MM.1S (cell line): ENCODE measurements around the gene DSCAM.

Source experiments
- DNase-seq: peaks from one replicate; pipeline ENCODE4 v3.0.0-alpha.2; 2015
- H2AFZ ChIP-seq: fragments of 300-600 bp; sonication (generic); 2 replicates; pipeline ENCODE4 v1.6.0; 2016; ENCODE audit warnings: antibody characterized with exemption, low read length
- H3F3A ChIP-seq: fragments of 300-600 bp; sonication (generic); 2 replicates; pipeline ENCODE4 v1.6.1; 2016; ENCODE audit warnings: mild to moderate bottlenecking, antibody characterized with exemption, low read length, moderate library complexity, mixed read lengths; ENCODE audit not compliant: insufficient read depth
- H3K27ac ChIP-seq: fragments of 300-600 bp; sonication (generic); 2 replicates; pipeline ENCODE4 v1.5.1; 2016; ENCODE audit warnings: mild to moderate bottlenecking, low read length
- H3K27me3 ChIP-seq: fragments of 300-600 bp; sonication (generic); replicated peaks from 2 replicates; pipeline ENCODE4 v1.6.0; 2016; ENCODE audit warnings: low read length; ENCODE audit not compliant: insufficient read depth
- H3K36me3 ChIP-seq: fragments of 300-600 bp; sonication (generic); replicated peaks from 2 replicates; pipeline ENCODE4 v1.6.1; 2016; ENCODE audit warnings: mild to moderate bottlenecking, low read length, mixed read lengths; ENCODE audit not compliant: insufficient read depth
- H3K4me1 ChIP-seq: fragments of 300-600 bp; sonication (generic); 2 replicates; pipeline ENCODE4 v1.6.1; 2016; ENCODE audit warnings: low read length, mixed read lengths
- H3K4me2 ChIP-seq: fragments of 300-600 bp; sonication (generic); 2 replicates; pipeline ENCODE4 v1.6.0; 2016; ENCODE audit warnings: low read depth, low read length
- H3K4me3 ChIP-seq: fragments of 300-600 bp; sonication (generic); 2 replicates; pipeline ENCODE4 v1.5.1; 2016; ENCODE audit warnings: low read length, mixed read lengths
- H3K79me2 ChIP-seq: fragments of 300-600 bp; sonication (generic); 2 replicates; pipeline ENCODE4 v1.6.1; 2016; ENCODE audit warnings: mixed run types, low read length, mixed read lengths
- H3K9ac ChIP-seq: fragments of 300-600 bp; sonication (generic); 2 replicates; pipeline ENCODE4 v1.6.1; 2016; ENCODE audit warnings: low read length, mixed read lengths
- H3K9me2 ChIP-seq: fragments of 300-600 bp; sonication (generic); replicated peaks from 2 replicates; pipeline ENCODE4 v1.6.1; 2016; ENCODE audit warnings: mild to moderate bottlenecking, low read length, mixed read lengths; ENCODE audit not compliant: insufficient read depth
- H3K9me3 ChIP-seq: fragments of 300-600 bp; sonication (generic); replicated peaks from 2 replicates; pipeline ENCODE4 v1.6.1; 2016; ENCODE audit warnings: mild to moderate bottlenecking, low read length, mixed read lengths; ENCODE audit not compliant: insufficient read depth
- H4K20me1 ChIP-seq: fragments of 300-600 bp; sonication (generic); 2 replicates; pipeline ENCODE4 v1.6.1; 2016; ENCODE audit warnings: mild to moderate bottlenecking, low read length, moderate library complexity, mixed read lengths; ENCODE audit not compliant: insufficient read depth
- CTCF ChIP-seq: fragments of 300-600 bp; sonication (generic); IDR thresholded peaks from 2 replicates; pipeline ENCODE4 v1.5.1; 2016; ENCODE audit warnings: antibody characterized with exemption, low read length, mixed read lengths
- EZH2 ChIP-seq: fragments of 300-600 bp; sonication (generic); optimal IDR thresholded peaks from 2 replicates; pipeline ENCODE3; 2017; ENCODE audit warnings: low read depth, mild to moderate bottlenecking, antibody characterized with exemption, low read length, mixed read lengths
- EZH2phosphoT487 ChIP-seq: fragments of 300-600 bp; sonication (generic); IDR thresholded peaks from 2 replicates; pipeline ENCODE4 v1.6.1; 2018; ENCODE audit warnings: antibody characterized with exemption, low read length

The DSCAM gene

GRCh38 chr21:40143822-40144525, 703.0 kb downstream of the DSCAM start:
- Histone ChIP-seq H3K4me3 (no peak overlapping the region), H3K9me3 (no peaks in the 10 kb centered on the region), H3F3A (peaks cover 10% of the 10 kb centered on the region; the same call in 1 of the 2 replicates), H4K20me1 (no peaks in the 10 kb centered on the region), H2AFZ (no peak overlapping the region), H3K9me2 (no peaks in the 10 kb centered on the region), H3K4me1 (peaks cover 15% of the 10 kb centered on the region), H3K27ac (no peak overlapping the region), H3K9ac (no peak overlapping the region), H3K79me2 (no peaks in the 10 kb centered on the region), H3K36me3 (no peaks in the 10 kb centered on the region), H3K4me2 (no peak overlapping the region), H3K27me3 (no peaks in the 10 kb centered on the region)
- DNase-seq = peak; percentile 74
- TF ChIP-seq CTCF (peak; percentile 94), EZH2 (no peak)

- Histone ChIP-seq H3F3A (0 out of 2 replicates have a peak, but pooled peaks cover 9% of the 10 kb centered on the region), H3K4me2 (no peak overlapping the region), H3K9me2 (no peaks in the 10 kb centered on the region), H3K27ac (no peak overlapping the region), H3K36me3 (no peaks in the 10 kb centered on the region), H3K27me3 (no peaks in the 10 kb centered on the region), H3K9ac (no peak overlapping the region), H3K9me3 (no peaks in the 10 kb centered on the region), H3K4me3 (no peak overlapping the region), H3K4me1 (no peaks in the 10 kb centered on the region), H3K79me2 (no peaks in the 10 kb centered on the region), H4K20me1 (no peaks in the 10 kb centered on the region), H2AFZ (no peak overlapping the region)
- TF ChIP-seq EZH2 = no peak
- TF ChIP-seq CTCF = no peak
- TF ChIP-seq EZH2phosphoT487 = no peak
- DNase-seq = no peak
Measured at GRCh38 chr21:40141621-40142020, 705.3 kb downstream of the DSCAM start.

- Histone ChIP-seq H3K4me1 (no peaks in the 10 kb centered on the region), H3K9me2 (no peaks in the 10 kb centered on the region), H3K4me2 (no peak overlapping the region), H3K27ac (no peak overlapping the region), H3K36me3 (no peaks in the 10 kb centered on the region), H3K27me3 (no peaks in the 10 kb centered on the region), H3K9ac (no peak overlapping the region), H3K4me3 (no peak overlapping the region), H3K79me2 (no peaks in the 10 kb centered on the region), H3K9me3 (no peaks in the 10 kb centered on the region), H2AFZ (no peak overlapping the region), H3F3A (0 out of 2 replicates have a peak, but pooled peaks cover 6% of the 10 kb centered on the region), H4K20me1 (no peaks in the 10 kb centered on the region)
- TF ChIP-seq EZH2 = no peak
- no peak for TF ChIP-seq EZH2phosphoT487
- no peak for TF ChIP-seq CTCF
- DNase-seq = no peak
Measured at GRCh38 chr21:40140675-40141074, 706.3 kb downstream of the DSCAM start.
